ENCODE results near the gene HEXIM2. TPM values are rescaled to one million over a fixed set of nuclear protein-coding genes. Genes with fewer than 3 reads are reported as not detected.

The HEXIM2 gene
- total and polyA plus RNA-seq, 2 of the 13 experiments (the other 11 are each of a cell fraction or from before 2014, with no cell fraction given) = 27.1 to 32.4 TPM

DNA sequence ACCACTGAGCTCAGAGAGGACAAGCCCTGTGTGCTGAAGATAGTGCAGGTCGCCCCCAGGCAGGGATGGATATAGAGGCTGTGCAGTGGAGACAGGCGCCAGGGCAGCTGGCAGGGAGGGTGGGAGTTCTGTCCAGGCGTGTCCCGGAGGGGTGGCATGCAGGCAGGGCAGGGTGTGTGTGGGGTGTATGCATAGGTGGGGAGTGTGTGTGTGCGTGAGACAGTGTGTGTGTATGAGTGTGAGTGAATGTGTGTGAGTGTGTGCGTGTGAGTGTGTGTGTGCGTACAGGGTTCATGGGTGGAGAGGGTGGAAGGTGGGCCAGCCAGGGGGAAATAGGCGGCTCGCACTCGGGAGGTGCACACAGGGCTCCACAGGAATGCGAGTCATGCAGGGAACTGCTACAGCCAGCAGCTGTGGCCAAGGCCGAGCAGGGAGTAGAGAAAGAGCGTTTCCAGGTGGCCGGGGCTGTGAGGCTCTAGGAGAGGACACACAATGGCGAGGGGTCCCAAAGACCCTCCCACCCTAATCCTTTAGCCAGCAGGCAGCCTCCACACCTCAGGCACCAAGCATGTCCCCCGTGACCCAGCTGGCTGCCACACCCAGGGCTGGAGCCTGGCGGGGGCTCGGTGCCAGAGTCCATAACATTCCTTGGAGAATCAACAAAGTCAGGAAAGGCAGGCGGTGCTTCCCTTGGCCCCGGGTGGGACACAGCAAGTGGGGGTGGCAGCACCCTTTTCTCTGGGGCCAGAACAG lies 34.0 kb upstream of the HEXIM2 start (continued):
- no peak for TF ChIP-seq ZNF589 (CRISPR knock-in tag; conservative IDR thresholded peaks at IDR 0.05)
- TF ChIP-seq NR2C2 (CRISPR knock-in tag; IDR thresholded peaks at IDR 0.05; ENCODE audit: borderline replicate concordance) = no peak
- no peak for TF ChIP-seq RFX3 (CRISPR knock-in tag; IDR thresholded peaks at IDR 0.05)
- TF ChIP-seq KDM5A (IDR thresholded peaks at IDR 0.05; ENCODE audit: borderline replicate concordance, low read length) = no peak
- TF ChIP-seq NFYB (CRISPR knock-in tag; IDR thresholded peaks at IDR 0.05) = no peak
- no peak for TF ChIP-seq ZFP36L2 (CRISPR knock-in tag; IDR thresholded peaks at IDR 0.05)
- peak; percentile 86; the same call in 1 of the 2 replicates for TF ChIP-seq IRF2 (CRISPR knock-in tag; IDR thresholded peaks at IDR 0.05)
- no peak for TF ChIP-seq ZNF772 (CRISPR knock-in tag; IDR thresholded peaks at IDR 0.05)
- TF ChIP-seq ZNF383 (CRISPR knock-in tag; IDR thresholded peaks at IDR 0.05; ENCODE audit: borderline replicate concordance) = 0 out of 2 replicates have a peak, but pooled peaks have one; percentile 19
- 0 out of 2 replicates have a peak, but pooled peaks have one; percentile 31 for TF ChIP-seq ZNF709 (CRISPR knock-in tag; IDR thresholded peaks at IDR 0.05)
- TF ChIP-seq, protein P1, sequence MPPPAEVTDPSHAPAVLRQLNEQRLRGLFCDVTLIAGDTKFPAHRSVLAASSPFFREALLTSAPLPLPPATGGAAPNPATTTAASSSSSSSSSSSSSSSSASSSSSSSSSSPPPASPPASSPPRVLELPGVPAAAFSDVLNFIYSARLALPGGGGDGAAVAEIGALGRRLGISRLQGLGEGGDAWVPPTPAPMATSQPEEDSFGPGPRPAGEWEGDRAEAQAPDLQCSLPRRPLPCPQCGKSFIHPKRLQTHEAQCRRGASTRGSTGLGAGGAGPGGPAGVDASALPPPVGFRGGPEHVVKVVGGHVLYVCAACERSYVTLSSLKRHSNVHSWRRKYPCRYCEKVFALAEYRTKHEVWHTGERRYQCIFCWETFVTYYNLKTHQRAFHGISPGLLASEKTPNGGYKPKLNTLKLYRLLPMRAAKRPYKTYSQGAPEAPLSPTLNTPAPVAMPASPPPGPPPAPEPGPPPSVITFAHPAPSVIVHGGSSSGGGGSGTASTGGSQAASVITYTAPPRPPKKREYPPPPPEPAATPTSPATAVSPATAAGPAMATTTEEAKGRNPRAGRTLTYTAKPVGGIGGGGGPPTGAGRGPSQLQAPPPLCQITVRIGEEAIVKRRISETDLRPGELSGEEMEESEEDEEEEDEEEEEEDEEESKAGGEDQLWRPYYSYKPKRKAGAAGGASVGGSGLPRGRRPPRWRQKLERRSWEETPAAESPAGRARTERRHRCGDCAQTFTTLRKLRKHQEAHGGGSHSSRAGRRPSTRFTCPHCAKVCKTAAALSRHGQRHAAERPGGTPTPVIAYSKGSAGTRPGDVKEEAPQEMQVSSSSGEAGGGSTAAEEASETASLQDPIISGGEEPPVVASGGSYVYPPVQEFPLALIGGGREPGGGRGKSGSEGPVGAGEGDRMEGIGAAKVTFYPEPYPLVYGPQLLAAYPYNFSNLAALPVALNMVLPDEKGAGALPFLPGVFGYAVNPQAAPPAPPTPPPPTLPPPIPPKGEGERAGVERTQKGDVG (CRISPR knock-in tag; IDR thresholded peaks at IDR 0.05; ENCODE audit: borderline replicate concordance) = 0 out of 2 replicates have a peak, but pooled peaks have one; percentile 11
- TF ChIP-seq, protein P2, sequence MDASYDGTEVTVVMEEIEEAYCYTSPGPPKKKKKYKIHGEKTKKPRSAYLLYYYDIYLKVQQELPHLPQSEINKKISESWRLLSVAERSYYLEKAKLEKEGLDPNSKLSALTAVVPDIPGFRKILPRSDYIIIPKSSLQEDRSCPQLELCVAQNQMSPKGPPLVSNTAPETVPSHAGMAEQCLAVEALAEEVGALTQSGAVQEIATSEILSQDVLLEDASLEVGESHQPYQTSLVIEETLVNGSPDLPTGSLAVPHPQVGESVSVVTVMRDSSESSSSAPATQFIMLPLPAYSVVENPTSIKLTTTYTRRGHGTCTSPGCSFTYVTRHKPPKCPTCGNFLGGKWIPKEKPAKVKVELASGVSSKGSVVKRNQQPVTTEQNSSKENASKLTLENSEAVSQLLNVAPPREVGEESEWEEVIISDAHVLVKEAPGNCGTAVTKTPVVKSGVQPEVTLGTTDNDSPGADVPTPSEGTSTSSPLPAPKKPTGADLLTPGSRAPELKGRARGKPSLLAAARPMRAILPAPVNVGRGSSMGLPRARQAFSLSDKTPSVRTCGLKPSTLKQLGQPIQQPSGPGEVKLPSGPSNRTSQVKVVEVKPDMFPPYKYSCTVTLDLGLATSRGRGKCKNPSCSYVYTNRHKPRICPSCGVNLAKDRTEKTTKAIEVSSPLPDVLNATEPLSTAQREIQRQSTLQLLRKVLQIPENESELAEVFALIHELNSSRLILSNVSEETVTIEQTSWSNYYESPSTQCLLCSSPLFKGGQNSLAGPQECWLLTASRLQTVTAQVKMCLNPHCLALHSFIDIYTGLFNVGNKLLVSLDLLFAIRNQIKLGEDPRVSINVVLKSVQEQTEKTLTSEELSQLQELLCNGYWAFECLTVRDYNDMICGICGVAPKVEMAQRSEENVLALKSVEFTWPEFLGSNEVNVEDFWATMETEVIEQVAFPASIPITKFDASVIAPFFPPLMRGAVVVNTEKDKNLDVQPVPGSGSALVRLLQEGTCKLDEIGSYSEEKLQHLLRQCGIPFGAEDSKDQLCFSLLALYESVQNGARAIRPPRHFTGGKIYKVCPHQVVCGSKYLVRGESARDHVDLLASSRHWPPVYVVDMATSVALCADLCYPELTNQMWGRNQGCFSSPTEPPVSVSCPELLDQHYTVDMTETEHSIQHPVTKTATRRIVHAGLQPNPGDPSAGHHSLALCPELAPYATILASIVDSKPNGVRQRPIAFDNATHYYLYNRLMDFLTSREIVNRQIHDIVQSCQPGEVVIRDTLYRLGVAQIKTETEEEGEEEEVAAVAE (CRISPR knock-in tag; IDR thresholded peaks at IDR 0.05; ENCODE audit: borderline replicate concordance) = no peak
- TF ChIP-seq SMAD1 (CRISPR knock-in tag; IDR thresholded peaks at IDR 0.05; ENCODE audit: borderline replicate concordance, low read depth) = no peak
- peak; percentile 66; the same call in 1 of the 2 replicates for TF ChIP-seq DPF2 (CRISPR knock-in tag; IDR thresholded peaks at IDR 0.05; ENCODE audit: borderline replicate concordance, low read depth)
- no peak for TF ChIP-seq ZNF607 (CRISPR knock-in tag; IDR thresholded peaks at IDR 0.05; ENCODE audit: borderline replicate concordance)
- TF ChIP-seq EP300 (IDR thresholded peaks at IDR 0.05; ENCODE audit: low read depth in 2 of 2, low read length in 2 of 2) = peak in 1 of 2 experiments; percentile 64; a peak in 2 of 4 replicates
- TF ChIP-seq EP300 (CRISPR knock-in tag; IDR thresholded peaks at IDR 0.05; ENCODE audit: borderline replicate concordance) = peak; percentile 65
- TF ChIP-seq TSC22D2 (CRISPR knock-in tag; IDR thresholded peaks at IDR 0.05; ENCODE audit: borderline replicate concordance) = no peak
- TF ChIP-seq SIX4 (CRISPR knock-in tag; IDR thresholded peaks at IDR 0.05) = no peak
- TF ChIP-seq, protein P3, sequence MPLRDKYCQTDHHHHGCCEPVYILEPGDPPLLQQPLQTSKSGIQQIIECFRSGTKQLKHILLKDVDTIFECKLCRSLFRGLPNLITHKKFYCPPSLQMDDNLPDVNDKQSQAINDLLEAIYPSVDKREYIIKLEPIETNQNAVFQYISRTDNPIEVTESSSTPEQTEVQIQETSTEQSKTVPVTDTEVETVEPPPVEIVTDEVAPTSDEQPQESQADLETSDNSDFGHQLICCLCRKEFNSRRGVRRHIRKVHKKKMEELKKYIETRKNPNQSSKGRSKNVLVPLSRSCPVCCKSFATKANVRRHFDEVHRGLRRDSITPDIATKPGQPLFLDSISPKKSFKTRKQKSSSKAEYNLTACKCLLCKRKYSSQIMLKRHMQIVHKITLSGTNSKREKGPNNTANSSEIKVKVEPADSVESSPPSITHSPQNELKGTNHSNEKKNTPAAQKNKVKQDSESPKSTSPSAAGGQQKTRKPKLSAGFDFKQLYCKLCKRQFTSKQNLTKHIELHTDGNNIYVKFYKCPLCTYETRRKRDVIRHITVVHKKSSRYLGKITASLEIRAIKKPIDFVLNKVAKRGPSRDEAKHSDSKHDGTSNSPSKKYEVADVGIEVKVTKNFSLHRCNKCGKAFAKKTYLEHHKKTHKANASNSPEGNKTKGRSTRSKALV (CRISPR knock-in tag; IDR thresholded peaks at IDR 0.05) = no peak
